GM18873 (cell line): ENCODE results near the gene RFC5.
"Not testable (repeated sequence)": the region's sequence is repeated elsewhere in the genome, so short reads cannot be mapped to it uniquely, and the experiment has no call there.

Source experiments
- ATAC-seq: cut with Tn5 transposase; IDR thresholded peaks from one replicate; pipeline ENCODE4 v1.9.1; 2021; ENCODE audit warnings: mild to moderate bottlenecking, moderate library complexity, moderate number of reproducible peaks; ENCODE audit not compliant: unreplicated experiment, low FRiP score

Gene RFC5

DNA sequence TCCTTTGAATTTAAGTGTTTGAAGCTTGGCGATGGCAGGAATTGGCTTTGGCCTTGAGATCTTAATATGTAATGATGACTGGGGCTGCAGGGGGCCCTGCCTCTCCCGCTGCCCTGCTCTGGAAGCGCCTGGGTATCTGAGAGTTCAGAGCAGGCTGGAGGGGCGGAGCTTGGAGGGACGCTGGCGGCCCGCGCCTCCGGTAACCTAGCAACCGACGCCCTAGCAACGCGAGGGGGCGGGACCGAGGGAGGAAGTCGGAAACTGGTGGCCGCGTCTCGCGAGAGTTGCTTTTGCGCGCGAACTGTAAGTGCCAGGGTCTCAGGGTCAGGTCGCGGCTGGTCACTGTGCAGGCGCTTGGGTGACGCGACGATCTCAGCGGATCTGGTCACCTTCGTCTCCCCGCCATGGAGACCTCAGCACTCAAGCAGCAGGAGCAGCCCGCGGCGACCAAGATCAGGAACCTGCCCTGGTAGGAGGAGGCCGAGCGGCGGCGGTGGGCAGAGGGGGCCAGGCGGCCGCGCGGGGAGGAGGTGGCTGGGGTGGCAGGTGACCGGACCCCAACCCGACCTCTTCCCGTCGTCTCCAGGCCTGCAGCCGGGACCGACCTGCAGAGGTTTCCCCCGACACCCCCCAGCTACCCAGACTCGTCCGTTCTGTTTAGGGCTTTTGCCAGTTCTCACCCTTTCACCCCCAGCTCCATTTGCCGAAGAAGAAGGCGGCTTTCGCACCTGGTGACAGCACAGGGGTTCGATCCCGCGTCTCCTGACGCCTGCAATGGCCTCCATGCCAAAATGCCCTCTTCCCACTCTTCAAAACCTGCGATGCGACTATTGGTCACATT, at the start of gene RFC5:
Gene RFC5 (plus strand): TSS at position 280 of the 841 bp plus-strand sequence. CDS start 125 bp downstream, at position 405.
- peak; percentile 86 for ATAC-seq

- no peak for ATAC-seq
Measured at GRCh38 chr12:117967043-117967442, 49.5 kb upstream of the RFC5 start.

DNA sequence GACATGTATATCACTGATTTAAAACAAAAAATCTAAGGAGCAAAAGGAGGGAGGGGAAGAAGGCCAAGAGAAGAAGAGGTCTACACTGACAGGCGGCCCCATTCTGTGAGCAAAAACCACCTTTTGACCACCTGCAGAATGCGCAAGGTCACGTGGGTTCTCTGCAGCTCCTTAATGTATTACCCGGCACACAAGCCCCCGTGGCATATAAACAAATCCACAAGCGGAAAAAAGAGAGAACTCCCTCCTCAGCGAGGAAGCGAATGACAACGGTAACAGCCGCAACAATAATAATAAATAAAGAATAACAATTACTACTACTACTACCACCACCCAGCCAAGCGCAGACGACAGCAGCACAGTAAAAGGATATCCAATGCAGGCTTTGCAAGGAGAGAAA, 49.0 kb upstream of the RFC5 start:
- ATAC-seq, result no peak

DNA sequence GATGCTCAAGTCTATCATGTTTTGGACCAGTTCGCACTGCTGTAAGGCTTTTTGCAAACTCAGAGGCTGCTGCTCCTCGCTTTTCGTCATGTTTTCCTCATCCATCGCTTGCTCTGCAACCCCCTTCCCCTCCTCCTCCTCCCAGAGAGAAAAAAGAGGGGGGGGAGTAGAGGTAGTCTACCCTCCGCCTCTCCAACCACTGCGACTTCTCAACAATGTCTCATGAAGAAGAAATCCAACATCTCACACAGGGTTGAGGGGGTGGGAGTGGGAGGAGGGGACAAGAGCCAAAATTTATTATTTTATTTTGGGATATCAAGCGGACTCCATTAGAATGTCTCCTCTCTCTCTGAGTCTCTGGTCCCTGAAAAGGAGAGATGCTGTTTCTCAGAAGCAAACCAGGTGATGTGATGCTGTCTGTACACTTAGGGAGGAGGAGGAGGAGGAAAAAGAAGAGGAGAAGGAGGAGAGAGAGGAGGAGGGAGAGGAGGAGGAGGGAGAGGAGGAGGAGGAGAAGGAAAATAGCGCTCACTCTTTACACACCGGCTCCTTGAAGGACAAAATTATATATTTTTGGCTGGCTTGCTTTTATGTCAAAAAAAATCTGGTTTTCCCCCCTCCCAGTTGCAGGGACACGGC, 48.2 kb upstream of the RFC5 start:
- ATAC-seq, result no peak

DNA sequence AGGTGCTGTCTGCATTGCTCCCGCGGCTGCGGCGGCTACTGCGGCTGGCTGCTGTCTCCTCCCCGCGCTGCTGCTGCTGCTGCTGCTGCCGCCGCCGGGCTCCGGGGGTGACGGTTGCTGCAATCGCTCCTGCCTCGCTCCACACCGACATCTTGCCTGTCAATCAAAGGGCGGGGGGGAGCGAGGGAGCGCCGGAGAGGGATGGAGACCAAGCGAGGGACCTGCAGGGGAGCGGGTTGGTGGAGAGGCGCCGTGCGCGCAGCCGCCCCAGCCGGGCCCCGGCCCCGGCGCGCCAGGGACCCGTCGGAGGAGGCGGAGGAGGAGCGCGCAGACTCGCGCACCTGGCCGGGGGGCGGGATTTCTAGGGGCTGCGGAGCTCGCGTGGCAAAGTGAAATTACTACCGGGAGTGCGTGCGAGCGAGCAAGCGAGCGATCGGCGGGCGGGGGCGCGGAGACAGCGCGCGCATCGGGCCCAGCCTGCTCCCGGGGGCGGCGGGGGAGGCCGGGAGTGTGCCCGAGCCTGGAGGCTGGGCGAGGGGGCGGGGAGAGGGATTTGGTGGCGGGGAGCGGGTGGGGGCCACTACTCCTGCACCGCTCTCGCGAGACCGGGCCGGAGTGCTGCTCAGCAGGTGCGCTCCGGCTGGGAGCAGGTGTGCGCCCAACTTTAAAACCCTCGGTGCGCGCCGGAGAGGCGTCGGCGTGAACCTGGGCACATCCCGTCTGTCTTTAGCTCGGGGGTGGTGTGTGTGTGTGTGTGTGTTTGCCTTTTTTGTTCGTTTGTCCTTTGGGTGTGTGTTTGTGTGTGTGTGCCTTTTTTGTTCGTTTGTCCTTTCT, 47.5 kb upstream of the RFC5 start, which contains the start of gene KSR2:
Gene KSR2 (minus strand): TSS at position 165 of the 834 bp plus-strand sequence. CDS start 735 bp downstream, outside the sequence.
- ATAC-seq, result no peak

- ATAC-seq, result no peak
Measured at GRCh38 chr12:117970334-117970733, 46.2 kb upstream of the RFC5 start.

GRCh38 chr12:117972301-117972700, 44.2 kb upstream of the RFC5 start:
- ATAC-seq, result no peak

DNA sequence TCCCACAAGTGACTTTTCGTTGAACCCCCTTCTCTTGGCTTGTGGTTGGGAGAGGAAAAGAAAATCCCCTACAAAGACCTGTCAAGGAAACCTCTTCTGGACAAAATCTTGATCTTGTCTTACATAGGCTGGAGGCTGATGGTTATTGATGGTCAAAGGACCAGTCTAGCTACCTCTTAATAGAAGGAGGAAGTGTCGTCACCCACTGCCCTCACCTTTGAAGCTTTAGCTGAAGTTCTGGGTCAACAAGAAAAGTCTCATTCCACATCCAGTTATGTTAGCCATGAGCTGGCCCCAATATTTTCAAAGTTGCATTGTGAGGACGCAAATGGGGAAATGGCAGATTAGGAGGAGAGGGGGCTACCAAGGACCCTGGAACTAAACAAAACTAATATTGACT, 41.5 kb upstream of the RFC5 start:
- no peak for ATAC-seq

DNA sequence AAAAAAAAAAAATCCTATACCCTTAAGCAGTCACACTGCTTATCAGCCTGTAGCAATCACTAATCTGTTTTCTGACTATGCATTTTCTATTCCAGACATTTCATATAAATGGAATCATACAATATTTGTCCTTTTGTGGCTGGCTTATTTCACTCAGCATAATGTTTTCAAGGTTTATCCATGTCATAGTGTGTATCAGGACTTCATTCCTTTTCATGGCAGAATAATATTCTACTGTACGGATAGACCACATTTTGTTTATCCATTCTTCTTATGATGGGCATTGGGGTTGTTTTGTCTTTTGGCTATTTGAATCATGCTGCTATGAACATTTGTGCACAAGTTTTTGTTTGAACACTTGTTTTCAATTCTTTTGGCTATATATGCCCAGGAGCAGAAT, 39.1 kb upstream of the RFC5 start:
- no peak for ATAC-seq

DNA sequence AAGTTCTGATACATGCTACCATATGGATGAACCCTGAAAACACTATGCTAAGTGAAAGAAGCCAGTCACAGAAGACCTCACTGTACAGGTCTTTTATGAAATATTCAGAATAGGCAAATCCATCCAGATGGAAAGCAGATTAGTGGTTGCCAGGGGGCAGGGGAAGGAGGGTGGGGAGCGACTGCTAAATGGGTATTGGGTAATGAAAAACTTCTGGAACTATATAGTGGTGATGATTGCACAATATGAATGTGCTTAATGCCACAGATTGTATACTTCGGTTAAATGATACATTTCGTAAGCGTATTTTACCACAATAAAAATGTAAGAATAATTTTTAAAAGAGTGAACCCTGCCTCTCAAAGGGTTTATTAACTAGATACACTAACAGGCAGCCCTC, 35.9 kb upstream of the RFC5 start:
- ATAC-seq, result no peak

GRCh38 chr12:117981267-117981666, 35.2 kb upstream of the RFC5 start:
- ATAC-seq, result no peak

- ATAC-seq, result no peak
Measured at GRCh38 chr12:117985182-117985581, 31.3 kb upstream of the RFC5 start.

DNA sequence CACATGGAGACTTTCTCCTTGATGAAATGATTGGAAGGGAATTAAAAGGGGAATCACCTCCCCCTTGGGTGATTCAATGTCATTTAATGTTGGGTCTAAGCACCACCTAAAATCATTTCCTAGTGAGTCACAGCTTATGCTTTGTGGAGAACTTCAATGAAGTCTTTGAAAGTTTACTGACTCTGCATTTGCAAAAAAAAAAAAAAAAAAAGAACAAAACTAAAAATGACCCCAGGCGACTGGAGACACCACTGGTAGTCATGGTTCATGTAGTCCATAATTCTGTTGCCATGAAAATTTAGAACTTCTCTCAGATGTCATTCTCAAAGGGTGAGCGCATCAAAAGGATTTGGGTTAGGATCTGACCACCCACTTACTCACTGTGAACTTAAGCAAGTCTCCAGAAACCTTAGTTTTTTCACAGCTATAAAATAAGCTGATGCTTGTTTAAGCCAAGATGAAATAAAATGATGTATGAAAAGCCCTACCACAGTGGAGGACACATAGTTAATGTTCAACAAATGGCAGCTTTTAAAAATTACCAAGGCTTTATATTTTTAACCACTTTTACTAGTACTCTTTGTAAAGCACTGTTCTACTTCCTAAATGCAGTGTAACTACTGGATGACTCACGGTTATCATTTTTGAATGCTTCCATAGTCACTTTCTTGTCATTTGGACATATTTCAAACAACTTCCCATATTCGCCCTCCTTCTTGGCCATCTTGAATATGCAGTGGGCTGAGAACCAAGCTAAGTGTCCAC, 29.6 kb upstream of the RFC5 start:
- no peak for ATAC-seq

- no peak for ATAC-seq
Measured at GRCh38 chr12:117994551-117995438, 21.7 kb upstream of the RFC5 start.

- ATAC-seq, result no peak
Measured at GRCh38 chr12:117998719-117999118, 17.8 kb upstream of the RFC5 start.

DNA sequence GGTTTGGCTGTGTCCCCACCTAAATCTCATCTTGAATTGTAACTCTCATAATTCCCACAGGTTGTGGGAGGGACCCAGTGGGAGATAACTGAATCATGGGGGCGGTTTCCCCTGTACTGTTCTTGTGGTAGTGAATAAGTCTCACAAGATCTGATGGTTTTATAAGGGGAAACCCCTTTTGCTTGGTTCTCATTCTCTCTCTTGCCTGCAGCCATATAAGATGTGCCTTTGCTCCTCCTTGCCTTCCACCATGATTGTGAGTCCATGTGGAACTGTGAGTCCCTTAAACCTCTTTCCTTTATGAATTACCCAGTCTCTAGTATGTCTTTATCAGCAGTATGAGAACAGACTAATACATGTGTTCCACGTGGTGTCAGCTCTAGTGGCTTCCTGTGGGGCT, 16.7 kb upstream of the RFC5 start:
- ATAC-seq, result not testable (repeated sequence)

- ATAC-seq, result no peak
Measured at GRCh38 chr12:118010903-118011302, 5.6 kb upstream of the RFC5 start.

GRCh38 chr12:118011377-118011776, 5.1 kb upstream of the RFC5 start:
- no peak for ATAC-seq

DNA sequence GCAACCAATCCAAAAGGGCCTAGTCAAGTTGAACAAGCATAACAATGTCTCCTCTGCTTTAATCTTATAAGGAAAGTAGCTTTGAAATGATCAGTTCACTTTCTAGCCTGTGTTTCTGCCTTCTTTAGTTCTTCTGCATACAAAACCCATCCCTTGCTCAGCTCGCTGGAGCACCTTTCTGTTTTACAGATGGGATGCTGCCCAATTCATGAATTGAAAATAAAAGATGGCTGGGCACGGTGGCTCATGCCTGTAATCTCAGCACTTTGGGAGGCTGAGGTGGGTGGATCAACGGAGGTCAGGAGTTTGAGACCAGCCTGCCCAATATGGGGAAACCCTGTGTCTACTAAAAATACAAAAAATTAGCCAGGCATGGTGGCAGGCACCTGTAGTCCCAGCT, 4.5 kb upstream of the RFC5 start:
- ATAC-seq, result no peak
